GM12878 (cell line): ENCODE data around the gene KLHL2.
"Not testable (repeated sequence)": the region's sequence is repeated elsewhere in the genome, so short reads cannot be mapped to it uniquely, and the experiment has no call there.

ENCODE experiments used
- CBX5 ChIP-seq: sonication (generic); IDR thresholded peaks from 2 replicates; pipeline ENCODE4 v1.6.1; 2016; ENCODE audit warnings: low read depth, moderate library complexity, mild to moderate bottlenecking, inconsistent platforms
- CREB1 ChIP-seq: IDR thresholded peaks from 2 replicates; pipeline ENCODE4 v1.6.1; 2012; ENCODE audit warnings: low read depth, mild to moderate bottlenecking, inconsistent platforms
- YY1 ChIP-seq: IDR thresholded peaks from 2 replicates; pipeline ENCODE4 v1.6.1; 2011; ENCODE audit warnings: low read depth, mild to moderate bottlenecking, low read length

DNA sequence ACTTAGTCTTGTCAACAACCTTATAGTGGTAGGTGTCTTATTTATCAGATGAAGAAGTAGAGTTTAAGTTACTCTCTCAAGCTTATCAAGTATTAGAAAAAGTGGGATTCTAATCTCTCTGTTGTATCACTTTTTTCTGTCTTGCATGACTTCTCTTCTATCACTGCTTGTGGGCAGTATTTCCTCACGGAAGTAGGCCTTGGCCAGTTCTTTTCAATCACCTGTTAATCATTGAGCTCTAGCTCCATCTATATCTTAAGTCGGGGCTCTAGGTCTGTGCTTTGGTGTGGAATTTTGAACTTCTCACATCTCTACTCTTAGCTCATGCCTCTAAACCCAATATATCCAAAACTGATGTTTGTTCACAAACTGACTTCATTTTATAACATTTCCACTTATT lies 5.3 kb downstream of the KLHL2 start:
- TF ChIP-seq CREB1, CBX5, YY1: not testable (repeated sequence)
